ENCODE data around the gene TRPM3. TPM values are rescaled to one million over a fixed set of nuclear protein-coding genes. Genes with fewer than 3 reads are reported as not detected.

TRPM3 gene
- total RNA-seq, 2 experiments from 2014 or later = not detected

GRCh38 chr9:70823284-70823683, 298.1 kb downstream of the TRPM3 start:
- no peaks in the 10 kb centered on the region for H3K9me3 Mint-ChIP-seq
- POLR2A ChIA-PET = no interaction called here

GRCh38 chr9:70817311-70817710, 304.1 kb downstream of the TRPM3 start:
- ATAC-seq (ENCODE audit: low read depth) = no peak
- Mint-ChIP-seq H3K27ac (no peak overlapping the region), H3K9me3 (no peaks in the 10 kb centered on the region), H3K4me3 (no peak overlapping the region), H3K36me3 (no peaks in the 10 kb centered on the region), H3K27me3 (peaks cover 9% of the 10 kb centered on the region), H3K4me1 (no peaks in the 10 kb centered on the region)
- DNase-seq = no peak
- POLR2A ChIA-PET = no interaction called here

More at GRCh38 chr9:70823284-70823683, 298.1 kb downstream of the TRPM3 start:
- Mint-ChIP-seq H3K4me3 (no peak overlapping the region), H3K27me3 (peaks cover 2% of the 10 kb centered on the region), H3K36me3 (no peaks in the 10 kb centered on the region), H3K4me1 (no peaks in the 10 kb centered on the region), H3K27ac (no peak overlapping the region)
- ATAC-seq (ENCODE audit: low read depth) = no peak
- DNase-seq = no peak

GRCh38 chr9:70816891-70817290, 304.5 kb downstream of the TRPM3 start:
- H3K4me1 Mint-ChIP-seq = no peaks in the 10 kb centered on the region
- no peak overlapping the region for H3K4me3 Mint-ChIP-seq
- DNase-seq (no peak), ATAC-seq (ENCODE audit: low read depth) (no peak)
- H3K27ac Mint-ChIP-seq = no peak overlapping the region
- no peaks in the 10 kb centered on the region for H3K9me3 Mint-ChIP-seq
- peaks cover 9% of the 10 kb centered on the region for H3K27me3 Mint-ChIP-seq
- H3K36me3 Mint-ChIP-seq = no peaks in the 10 kb centered on the region
- POLR2A ChIA-PET = no interaction called here

- DNase-seq = no peak
- Mint-ChIP-seq H3K9me3 (no peaks in the 10 kb centered on the region), H3K4me3 (no peak overlapping the region), H3K27me3 (peaks cover 9% of the 10 kb centered on the region), H3K4me1 (no peaks in the 10 kb centered on the region), H3K27ac (no peak overlapping the region), H3K36me3 (no peaks in the 10 kb centered on the region)
- ATAC-seq (ENCODE audit: low read depth) = no peak
- POLR2A ChIA-PET = no interaction called here
Observed at GRCh38 chr9:70816316-70816715, 305.1 kb downstream of the TRPM3 start.

- DNase-seq (no peak), ATAC-seq (ENCODE audit: low read depth) (no peak)
- Mint-ChIP-seq H3K4me3 (no peak overlapping the region), H3K27ac (no peak overlapping the region), H3K27me3 (peaks cover 8% of the 10 kb centered on the region), H3K4me1 (no peaks in the 10 kb centered on the region), H3K36me3 (no peaks in the 10 kb centered on the region), H3K9me3 (peaks cover 1% of the 10 kb centered on the region)
- POLR2A ChIA-PET = no interaction called here
Observed at GRCh38 chr9:70814597-70814996, 306.8 kb downstream of the TRPM3 start.

GRCh38 chr9:70813141-70813540, 308.3 kb downstream of the TRPM3 start:
- DNase-seq (no peak), ATAC-seq (ENCODE audit: low read depth) (no peak)
- Mint-ChIP-seq H3K36me3 (no peaks in the 10 kb centered on the region), H3K27ac (no peak overlapping the region), H3K4me3 (no peak overlapping the region), H3K27me3 (peaks cover 8% of the 10 kb centered on the region), H3K9me3 (peaks cover 1% of the 10 kb centered on the region), H3K4me1 (no peaks in the 10 kb centered on the region)
- POLR2A ChIA-PET = no interaction called here

GRCh38 chr9:70811638-70812037, 309.8 kb downstream of the TRPM3 start:
- Mint-ChIP-seq H3K27me3 (peaks cover 6% of the 10 kb centered on the region), H3K9me3 (peaks cover 1% of the 10 kb centered on the region), H3K4me3 (no peak overlapping the region), H3K27ac (no peak overlapping the region), H3K36me3 (no peaks in the 10 kb centered on the region), H3K4me1 (no peaks in the 10 kb centered on the region)
- DNase-seq (no peak), ATAC-seq (ENCODE audit: low read depth) (no peak)
- POLR2A ChIA-PET = no interaction called here

- Mint-ChIP-seq H3K4me1 (no peaks in the 10 kb centered on the region), H3K9me3 (peaks cover 1% of the 10 kb centered on the region), H3K4me3 (no peak overlapping the region), H3K36me3 (no peaks in the 10 kb centered on the region), H3K27me3 (no peaks in the 10 kb centered on the region), H3K27ac (no peak overlapping the region)
- POLR2A ChIA-PET = no interaction called here
- ATAC-seq (ENCODE audit: low read depth) (no peak), DNase-seq (no peak)
Observed at GRCh38 chr9:70806875-70807274, 314.5 kb downstream of the TRPM3 start.

- Mint-ChIP-seq H3K36me3 (no peaks in the 10 kb centered on the region), H3K27ac (no peak overlapping the region), H3K9me3 (peaks cover 1% of the 10 kb centered on the region), H3K4me3 (no peak overlapping the region), H3K4me1 (no peaks in the 10 kb centered on the region), H3K27me3 (no peaks in the 10 kb centered on the region)
- DNase-seq (no peak), ATAC-seq (ENCODE audit: low read depth) (no peak)
- POLR2A ChIA-PET = no interaction called here
Observed at GRCh38 chr9:70805949-70806348, 315.5 kb downstream of the TRPM3 start.

GRCh38 chr9:70802758-70803436, 318.5 kb downstream of the TRPM3 start:
- H3K4me1 Mint-ChIP-seq = no peaks in the 10 kb centered on the region
- DNase-seq = no peak
- H3K36me3 Mint-ChIP-seq = no peaks in the 10 kb centered on the region
- H3K27me3 Mint-ChIP-seq = no peaks in the 10 kb centered on the region
- ATAC-seq (ENCODE audit: low read depth) = no peak
- H3K4me3 Mint-ChIP-seq = no peak overlapping the region
- POLR2A ChIA-PET = no interaction called here
- no peak overlapping the region for H3K27ac Mint-ChIP-seq
- no peaks in the 10 kb centered on the region for H3K9me3 Mint-ChIP-seq

GRCh38 chr9:70802206-70802605, 319.2 kb downstream of the TRPM3 start:
- DNase-seq (no peak), ATAC-seq (ENCODE audit: low read depth) (no peak)
- Mint-ChIP-seq H3K27ac (no peak overlapping the region), H3K4me1 (no peaks in the 10 kb centered on the region), H3K4me3 (no peak overlapping the region), H3K36me3 (no peaks in the 10 kb centered on the region), H3K27me3 (no peaks in the 10 kb centered on the region), H3K9me3 (no peaks in the 10 kb centered on the region)
- POLR2A ChIA-PET = no interaction called here

- Mint-ChIP-seq H3K27ac (no peak overlapping the region), H3K9me3 (no peaks in the 10 kb centered on the region), H3K4me1 (no peaks in the 10 kb centered on the region), H3K27me3 (no peaks in the 10 kb centered on the region), H3K36me3 (no peaks in the 10 kb centered on the region), H3K4me3 (no peak overlapping the region)
- POLR2A ChIA-PET = no interaction called here
- DNase-seq = no peak
- ATAC-seq (ENCODE audit: low read depth) = no peak
Observed at GRCh38 chr9:70801181-70801829, 320.1 kb downstream of the TRPM3 start.

GRCh38 chr9:70798018-70798417, 323.4 kb downstream of the TRPM3 start:
- H3K4me1 Mint-ChIP-seq = no peaks in the 10 kb centered on the region
- no peak overlapping the region for H3K27ac Mint-ChIP-seq
- H3K36me3 Mint-ChIP-seq = no peaks in the 10 kb centered on the region
- DNase-seq = no peak
- ATAC-seq (ENCODE audit: low read depth) = no peak
- no peaks in the 10 kb centered on the region for H3K9me3 Mint-ChIP-seq
- H3K4me3 Mint-ChIP-seq = no peak overlapping the region
- POLR2A ChIA-PET = no interaction called here
- no peaks in the 10 kb centered on the region for H3K27me3 Mint-ChIP-seq

GRCh38 chr9:70795841-70796240, 325.6 kb downstream of the TRPM3 start:
- DNase-seq = no peak
- Mint-ChIP-seq H3K9me3 (no peaks in the 10 kb centered on the region), H3K36me3 (no peaks in the 10 kb centered on the region), H3K27ac (no peak overlapping the region), H3K4me3 (no peak overlapping the region), H3K4me1 (no peaks in the 10 kb centered on the region), H3K27me3 (no peaks in the 10 kb centered on the region)
- no peak for ATAC-seq (ENCODE audit: low read depth)
- POLR2A ChIA-PET = no interaction called here

All from activated naive CD8-positive, alpha-beta T cell treated with anti-CD3 and anti-CD28 coated beads, Interleukin-2, amount 10 ng/mL, durations not matched to agents 7 days and 5 days (primary cell).